Measurements from ENCODE around the gene DEFB128. TPM values are rescaled to one million over a fixed set of nuclear protein-coding genes. Genes with fewer than 3 reads are reported as not detected.

Gene DEFB128
- total and polyA plus RNA-seq, 9 of the 15 experiments (the other 6 are each of a cell fraction or from before 2014, with no cell fraction given): not detected

DNA sequence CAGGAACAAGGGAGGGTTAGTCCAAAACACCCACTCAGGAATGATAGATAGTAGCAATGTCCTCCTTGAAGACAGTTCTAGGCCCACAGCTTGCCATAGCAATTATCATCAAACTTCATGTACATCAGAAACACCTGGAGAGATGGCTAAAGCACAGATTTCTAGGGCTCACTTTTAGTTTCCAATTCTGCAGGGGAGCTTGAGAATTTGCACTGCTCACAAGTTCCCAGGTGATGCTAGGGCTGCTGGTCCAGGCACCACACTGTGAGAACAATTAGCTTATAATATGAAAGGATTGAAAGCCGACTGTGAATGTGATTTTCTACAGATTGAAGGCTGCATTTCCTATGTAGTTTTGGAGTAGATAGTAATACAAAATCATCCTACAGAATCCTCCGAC, 43.6 kb downstream of the DEFB128 start:
- intact Hi-C loops (cut with micrococcal nuclease): no loop called here
- Histone ChIP-seq H3K27me3 (ENCODE audit: control insufficient read depth in 2 of 2, insufficient read depth in 2 of 2, low read length in 2 of 2) (peaks cover 5 to 12% of the 10 kb centered on the region in 2 experiments), H3K36me3 (ENCODE audit: control insufficient read depth, insufficient read depth, low read length) (no peaks in the 10 kb centered on the region), H3K9me1 (ENCODE audit: control insufficient read depth, insufficient read depth, low read length) (no peaks in the 10 kb centered on the region), H2AFZ (ENCODE audit: low read depth, low read length) (no peak overlapping the region), H3K27ac (ENCODE audit: extremely low read depth, low read depth, low read length) (no peak overlapping the region), H4K20me1 (replicated peaks; ENCODE audit: control insufficient read depth, insufficient read depth, low read length) (no peaks in the 10 kb centered on the region), H3K4me1 (replicated peaks in 1 of 2; ENCODE audit: control insufficient read depth in 2 of 2, insufficient read depth in 2 of 2, low read length in 2 of 2) (no peaks in the 10 kb centered on the region), H3K4me3 (no peak overlapping the region), H3K79me2 (ENCODE audit: control insufficient read depth, insufficient read depth, low read length) (no peaks in the 10 kb centered on the region), H3K9ac (ENCODE audit: insufficient read depth in 1 of 2, low read depth in 2 of 2, low read length in 2 of 2) (no peak overlapping the region), H3K9me3 (replicated peaks; ENCODE audit: control insufficient read depth, insufficient read depth, low read depth, low read length) (no peaks in the 10 kb centered on the region), H3K4me2 (ENCODE audit: insufficient read depth, low read length) (no peak overlapping the region)
- in situ Hi-C loops (cut with MboI): no loop called here
- ChIA-PET CTCF (ENCODE audit: low intra/inter-chr PET ratio) (interaction anchor here (0.6 kb wide), 1 partner anchor 19 kb away, joined by 3 read pairs; no protein-coding TSS in a partner anchor), POLR2A (no interaction called here)
- no TSS peak for BruUV-seq (replicated peaks)
- DNase-seq (ENCODE audit: extremely low read depth in 1 of 4, low spot score in 3 of 4) (no peak), ATAC-seq (no peak), FAIRE-seq (no peak)
- 0% methylated on average over 2 of the region's 2 CpGs for WGBS (ENCODE audit: insufficient coverage, low coverage, missing lambda C conversion rate)
- TF ChIP-seq, protein P1, sequence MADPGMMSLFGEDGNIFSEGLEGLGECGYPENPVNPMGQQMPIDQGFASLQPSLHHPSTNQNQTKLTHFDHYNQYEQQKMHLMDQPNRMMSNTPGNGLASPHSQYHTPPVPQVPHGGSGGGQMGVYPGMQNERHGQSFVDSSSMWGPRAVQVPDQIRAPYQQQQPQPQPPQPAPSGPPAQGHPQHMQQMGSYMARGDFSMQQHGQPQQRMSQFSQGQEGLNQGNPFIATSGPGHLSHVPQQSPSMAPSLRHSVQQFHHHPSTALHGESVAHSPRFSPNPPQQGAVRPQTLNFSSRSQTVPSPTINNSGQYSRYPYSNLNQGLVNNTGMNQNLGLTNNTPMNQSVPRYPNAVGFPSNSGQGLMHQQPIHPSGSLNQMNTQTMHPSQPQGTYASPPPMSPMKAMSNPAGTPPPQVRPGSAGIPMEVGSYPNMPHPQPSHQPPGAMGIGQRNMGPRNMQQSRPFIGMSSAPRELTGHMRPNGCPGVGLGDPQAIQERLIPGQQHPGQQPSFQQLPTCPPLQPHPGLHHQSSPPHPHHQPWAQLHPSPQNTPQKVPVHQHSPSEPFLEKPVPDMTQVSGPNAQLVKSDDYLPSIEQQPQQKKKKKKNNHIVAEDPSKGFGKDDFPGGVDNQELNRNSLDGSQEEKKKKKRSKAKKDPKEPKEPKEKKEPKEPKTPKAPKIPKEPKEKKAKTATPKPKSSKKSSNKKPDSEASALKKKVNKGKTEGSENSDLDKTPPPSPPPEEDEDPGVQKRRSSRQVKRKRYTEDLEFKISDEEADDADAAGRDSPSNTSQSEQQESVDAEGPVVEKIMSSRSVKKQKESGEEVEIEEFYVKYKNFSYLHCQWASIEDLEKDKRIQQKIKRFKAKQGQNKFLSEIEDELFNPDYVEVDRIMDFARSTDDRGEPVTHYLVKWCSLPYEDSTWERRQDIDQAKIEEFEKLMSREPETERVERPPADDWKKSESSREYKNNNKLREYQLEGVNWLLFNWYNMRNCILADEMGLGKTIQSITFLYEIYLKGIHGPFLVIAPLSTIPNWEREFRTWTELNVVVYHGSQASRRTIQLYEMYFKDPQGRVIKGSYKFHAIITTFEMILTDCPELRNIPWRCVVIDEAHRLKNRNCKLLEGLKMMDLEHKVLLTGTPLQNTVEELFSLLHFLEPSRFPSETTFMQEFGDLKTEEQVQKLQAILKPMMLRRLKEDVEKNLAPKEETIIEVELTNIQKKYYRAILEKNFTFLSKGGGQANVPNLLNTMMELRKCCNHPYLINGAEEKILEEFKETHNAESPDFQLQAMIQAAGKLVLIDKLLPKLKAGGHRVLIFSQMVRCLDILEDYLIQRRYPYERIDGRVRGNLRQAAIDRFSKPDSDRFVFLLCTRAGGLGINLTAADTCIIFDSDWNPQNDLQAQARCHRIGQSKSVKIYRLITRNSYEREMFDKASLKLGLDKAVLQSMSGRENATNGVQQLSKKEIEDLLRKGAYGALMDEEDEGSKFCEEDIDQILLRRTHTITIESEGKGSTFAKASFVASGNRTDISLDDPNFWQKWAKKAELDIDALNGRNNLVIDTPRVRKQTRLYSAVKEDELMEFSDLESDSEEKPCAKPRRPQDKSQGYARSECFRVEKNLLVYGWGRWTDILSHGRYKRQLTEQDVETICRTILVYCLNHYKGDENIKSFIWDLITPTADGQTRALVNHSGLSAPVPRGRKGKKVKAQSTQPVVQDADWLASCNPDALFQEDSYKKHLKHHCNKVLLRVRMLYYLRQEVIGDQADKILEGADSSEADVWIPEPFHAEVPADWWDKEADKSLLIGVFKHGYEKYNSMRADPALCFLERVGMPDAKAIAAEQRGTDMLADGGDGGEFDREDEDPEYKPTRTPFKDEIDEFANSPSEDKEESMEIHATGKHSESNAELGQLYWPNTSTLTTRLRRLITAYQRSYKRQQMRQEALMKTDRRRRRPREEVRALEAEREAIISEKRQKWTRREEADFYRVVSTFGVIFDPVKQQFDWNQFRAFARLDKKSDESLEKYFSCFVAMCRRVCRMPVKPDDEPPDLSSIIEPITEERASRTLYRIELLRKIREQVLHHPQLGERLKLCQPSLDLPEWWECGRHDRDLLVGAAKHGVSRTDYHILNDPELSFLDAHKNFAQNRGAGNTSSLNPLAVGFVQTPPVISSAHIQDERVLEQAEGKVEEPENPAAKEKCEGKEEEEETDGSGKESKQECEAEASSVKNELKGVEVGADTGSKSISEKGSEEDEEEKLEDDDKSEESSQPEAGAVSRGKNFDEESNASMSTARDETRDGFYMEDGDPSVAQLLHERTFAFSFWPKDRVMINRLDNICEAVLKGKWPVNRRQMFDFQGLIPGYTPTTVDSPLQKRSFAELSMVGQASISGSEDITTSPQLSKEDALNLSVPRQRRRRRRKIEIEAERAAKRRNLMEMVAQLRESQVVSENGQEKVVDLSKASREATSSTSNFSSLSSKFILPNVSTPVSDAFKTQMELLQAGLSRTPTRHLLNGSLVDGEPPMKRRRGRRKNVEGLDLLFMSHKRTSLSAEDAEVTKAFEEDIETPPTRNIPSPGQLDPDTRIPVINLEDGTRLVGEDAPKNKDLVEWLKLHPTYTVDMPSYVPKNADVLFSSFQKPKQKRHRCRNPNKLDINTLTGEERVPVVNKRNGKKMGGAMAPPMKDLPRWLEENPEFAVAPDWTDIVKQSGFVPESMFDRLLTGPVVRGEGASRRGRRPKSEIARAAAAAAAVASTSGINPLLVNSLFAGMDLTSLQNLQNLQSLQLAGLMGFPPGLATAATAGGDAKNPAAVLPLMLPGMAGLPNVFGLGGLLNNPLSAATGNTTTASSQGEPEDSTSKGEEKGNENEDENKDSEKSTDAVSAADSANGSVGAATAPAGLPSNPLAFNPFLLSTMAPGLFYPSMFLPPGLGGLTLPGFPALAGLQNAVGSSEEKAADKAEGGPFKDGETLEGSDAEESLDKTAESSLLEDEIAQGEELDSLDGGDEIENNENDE (IDR thresholded peaks at IDR 0.05; ENCODE audit: low read depth, low read length): no peak
- TF ChIP-seq ZNF3 (CRISPR knock-in tag; IDR thresholded peaks at IDR 0.05): no peak
- TF ChIP-seq TCF7 (IDR thresholded peaks at IDR 0.05; ENCODE audit: borderline replicate concordance): no peak

Data from K562 (cell line).